Stimulated activated CD4-positive, alpha-beta T cell treated with anti-CD3 and anti-CD28 coated beads, TNF-alpha, amount 100 ng/mL, for 1 hour (primary cell): ENCODE results near the gene DCUN1D2.

ENCODE experiments used
- DNase-seq, 3 donors: peaks; one replicate each; pipeline ENCODE4 v3.0.0-alpha.2; 2020; ENCODE audit warnings: low read depth in 3 of 3, low spot score in 1 of 3

DCUN1D2 gene

GRCh38 chr13:113412440-113412839 lies 78.1 kb downstream of the DCUN1D2 start:
- DNase-seq, result no peak

GRCh38 chr13:113411216-113412023 lies 79.1 kb downstream of the DCUN1D2 start:
- DNase-seq, result no peak

DNA sequence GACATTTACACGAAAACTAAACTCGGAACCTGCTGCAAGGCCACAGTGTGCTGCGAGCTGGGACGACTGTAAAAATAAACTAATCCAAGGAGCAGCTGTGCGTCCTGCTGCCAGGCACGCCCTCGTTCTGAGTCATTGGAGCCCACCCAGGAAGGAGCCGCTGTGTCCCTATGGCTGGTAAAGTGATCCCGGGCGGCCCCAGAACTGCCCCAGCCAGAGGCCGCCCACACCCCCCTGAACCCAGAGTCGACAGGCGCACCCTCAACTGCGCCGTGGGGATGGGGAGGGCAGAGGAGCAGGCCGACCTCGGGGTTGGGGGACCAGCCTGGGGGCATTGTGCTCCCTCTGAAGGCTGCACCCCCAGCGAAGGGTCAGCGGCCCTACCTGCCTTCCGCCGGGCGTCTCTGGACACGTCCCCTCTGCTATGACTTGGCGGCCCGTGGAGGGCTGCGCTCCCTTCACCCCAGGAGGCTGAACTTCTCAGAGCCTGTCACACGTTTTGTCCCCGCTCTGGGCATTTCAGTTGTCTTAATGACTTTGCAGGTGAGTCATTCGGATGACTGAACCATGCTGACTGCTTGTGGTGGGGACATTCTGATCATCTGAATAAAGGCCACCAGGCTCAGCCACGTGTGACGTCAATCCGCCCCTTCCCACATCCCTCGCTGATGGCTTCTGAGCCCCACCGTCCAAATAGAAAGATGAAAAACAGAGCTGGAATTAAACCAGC lies 79.9 kb downstream of the DCUN1D2 start:
- DNase-seq, result no peak

DNA sequence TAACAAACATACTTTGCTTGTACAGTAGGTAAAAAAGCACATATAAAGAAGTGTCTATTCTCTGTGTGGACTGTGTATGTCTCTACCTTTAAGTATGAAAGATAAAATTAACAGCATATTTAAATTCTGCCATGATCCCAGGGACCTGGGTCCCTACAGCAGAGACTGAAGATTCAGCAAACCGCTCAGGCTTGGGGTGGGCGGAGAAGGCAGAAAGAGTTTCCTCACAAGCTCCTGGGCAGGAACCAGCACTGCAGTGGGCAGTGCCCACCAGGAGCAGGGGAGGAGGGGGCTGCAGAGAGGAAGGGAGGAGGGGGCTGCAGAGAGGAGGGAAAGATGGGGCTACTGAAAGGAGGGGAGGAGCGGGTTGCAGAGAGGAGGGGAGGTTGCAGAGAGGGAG lies 81.9 kb downstream of the DCUN1D2 start:
- no peak for DNase-seq

GRCh38 chr13:113407531-113408393 lies 82.7 kb downstream of the DCUN1D2 start:
- no peak for DNase-seq

- DNase-seq, result no peak
These were observed 83.4 kb downstream of the DCUN1D2 start for GRCh38 chr13:113407103-113407530.

DNA sequence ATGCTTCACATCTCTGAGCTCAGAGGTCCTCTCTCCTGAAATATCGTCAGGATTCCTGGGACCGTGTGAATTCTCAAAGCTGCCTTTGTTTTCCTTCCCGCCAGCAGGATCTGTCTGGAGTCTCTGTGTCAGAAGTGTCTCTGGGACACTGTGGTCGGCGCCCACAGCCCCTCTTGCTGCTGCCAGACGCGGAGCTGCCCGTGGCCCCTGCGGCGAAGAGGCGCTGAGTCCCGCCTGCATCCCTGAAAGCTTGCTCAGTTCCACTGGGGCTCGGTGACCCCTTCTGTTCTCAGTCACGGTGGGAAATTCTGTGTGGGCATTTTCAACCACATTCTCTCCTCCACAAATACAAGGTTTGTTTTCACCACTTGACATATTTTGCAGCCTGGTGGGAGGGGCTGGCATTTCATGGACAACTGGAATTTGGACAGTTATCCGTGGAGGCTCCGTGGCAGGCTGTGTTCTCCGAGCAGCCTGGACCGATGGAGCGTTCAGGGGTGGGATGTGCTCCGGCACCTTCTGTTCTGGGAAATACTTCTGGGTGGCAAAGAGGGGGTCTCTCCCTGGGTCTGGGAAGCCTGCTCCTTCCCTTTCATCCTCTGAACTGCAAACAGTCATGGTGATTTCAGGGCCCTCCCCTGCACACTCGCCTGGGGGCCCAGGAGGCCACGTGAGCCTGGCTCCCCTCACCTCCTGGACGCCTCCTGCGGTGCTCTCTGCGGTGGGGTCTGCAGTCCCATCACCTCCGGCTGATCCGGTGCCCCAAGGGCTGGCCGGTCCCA lies 84.0 kb downstream of the DCUN1D2 start:
- DNase-seq, result no peak
